Measurements from ENCODE around the gene SIVA1.

Gene SIVA1

GRCh38 chr14:104734601-104734990, 18.4 kb upstream of the SIVA1 start:
- DNase-seq (ENCODE audit: low read depth in 2 of 3, low spot score in 1 of 3), result no peak

GRCh38 chr14:104734991-104735779, 17.8 kb upstream of the SIVA1 start:
- no peak for DNase-seq (ENCODE audit: low read depth in 2 of 3, low spot score in 1 of 3)

GRCh38 chr14:104735830-104736642, 16.9 kb upstream of the SIVA1 start:
- no peak for DNase-seq (ENCODE audit: low read depth in 2 of 3, low spot score in 1 of 3)

- DNase-seq (ENCODE audit: low read depth in 2 of 3, low spot score in 1 of 3), result no peak
Measured at GRCh38 chr14:104738375-104739019, 14.4 kb upstream of the SIVA1 start.

GRCh38 chr14:104739026-104739425, 13.9 kb upstream of the SIVA1 start:
- no peak for DNase-seq (ENCODE audit: low read depth in 2 of 3, low spot score in 1 of 3)

- DNase-seq (ENCODE audit: low read depth in 2 of 3, low spot score in 1 of 3), result no peak
Measured at GRCh38 chr14:104739546-104740516, 13.1 kb upstream of the SIVA1 start.

GRCh38 chr14:104741108-104741802, 11.7 kb upstream of the SIVA1 start:
- DNase-seq (ENCODE audit: low read depth in 2 of 3, low spot score in 1 of 3), result no peak

GRCh38 chr14:104741803-104742251, 11.1 kb upstream of the SIVA1 start:
- DNase-seq (ENCODE audit: low read depth in 2 of 3, low spot score in 1 of 3), result no peak

GRCh38 chr14:104742586-104743455, 10.1 kb upstream of the SIVA1 start:
- no peak for DNase-seq (ENCODE audit: low read depth in 2 of 3, low spot score in 1 of 3)

GRCh38 chr14:104743461-104744380, 9.2 kb upstream of the SIVA1 start:
- DNase-seq (ENCODE audit: low read depth in 2 of 3, low spot score in 1 of 3), result no peak

- no peak for DNase-seq (ENCODE audit: low read depth in 2 of 3, low spot score in 1 of 3)
Measured at GRCh38 chr14:104744484-104744883, 8.5 kb upstream of the SIVA1 start.

GRCh38 chr14:104745431-104745830, 7.5 kb upstream of the SIVA1 start:
- DNase-seq (ENCODE audit: low read depth in 2 of 3, low spot score in 1 of 3), result no peak

GRCh38 chr14:104746071-104746545, 6.8 kb upstream of the SIVA1 start:
- DNase-seq (ENCODE audit: low read depth in 2 of 3, low spot score in 1 of 3), result no peak

GRCh38 chr14:104746934-104747481, 5.9 kb upstream of the SIVA1 start:
- DNase-seq (ENCODE audit: low read depth in 2 of 3, low spot score in 1 of 3), result no peak

GRCh38 chr14:104747876-104748275, 5.1 kb upstream of the SIVA1 start:
- no peak for DNase-seq (ENCODE audit: low read depth in 2 of 3, low spot score in 1 of 3)

GRCh38 chr14:104749111-104749649, 3.8 kb upstream of the SIVA1 start:
- DNase-seq (ENCODE audit: low read depth in 2 of 3, low spot score in 1 of 3), result no peak

GRCh38 chr14:104750056-104750752, 2.7 kb upstream of the SIVA1 start:
- DNase-seq (ENCODE audit: low read depth in 2 of 3, low spot score in 1 of 3), result no peak

Data from stimulated activated CD4-positive, alpha-beta T cell treated with anti-CD3 and anti-CD28 coated beads, Interleukin-12 subunit alpha, Interleukin-12 subunit beta, amount 100 ng/mL, for 48 hours (primary cell).